NCI-H526 (cell line): ENCODE measurements around the gene SNRNP35.
"Not testable (repeated sequence)": the region's sequence is repeated elsewhere in the genome, so short reads cannot be mapped to it uniquely, and the experiment has no call there.

Source experiments
- DNase-seq, 2 experiments: peaks; one replicate each; lab custom pipeline; 2025; lab: John Stamatoyannopoulos, UW

Gene SNRNP35

DNA sequence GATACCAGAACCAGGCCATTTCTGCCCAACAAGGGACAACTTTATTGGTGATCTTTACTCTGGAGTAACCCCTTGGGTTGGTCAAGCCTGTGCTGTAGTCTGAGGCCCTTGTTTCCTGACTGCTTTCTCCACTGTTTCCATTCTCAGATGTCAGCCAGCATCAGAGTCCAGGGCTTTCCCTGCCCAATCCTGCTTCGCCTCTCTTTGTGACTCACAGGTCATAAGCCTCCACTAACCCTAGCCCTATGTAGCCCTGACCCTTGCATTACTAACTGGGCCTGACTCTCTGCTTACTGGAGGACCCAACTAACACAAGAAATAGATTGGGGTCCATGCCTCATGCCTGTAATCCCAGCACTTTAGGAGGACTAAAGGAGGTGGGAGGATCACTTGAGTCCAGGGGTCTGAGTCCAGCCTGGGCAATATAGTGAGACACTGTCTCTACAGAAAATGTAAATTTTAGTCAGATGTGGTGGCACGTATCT is 8.6 kb upstream of the SNRNP35 start:
- DNase-seq = no peak

DNA sequence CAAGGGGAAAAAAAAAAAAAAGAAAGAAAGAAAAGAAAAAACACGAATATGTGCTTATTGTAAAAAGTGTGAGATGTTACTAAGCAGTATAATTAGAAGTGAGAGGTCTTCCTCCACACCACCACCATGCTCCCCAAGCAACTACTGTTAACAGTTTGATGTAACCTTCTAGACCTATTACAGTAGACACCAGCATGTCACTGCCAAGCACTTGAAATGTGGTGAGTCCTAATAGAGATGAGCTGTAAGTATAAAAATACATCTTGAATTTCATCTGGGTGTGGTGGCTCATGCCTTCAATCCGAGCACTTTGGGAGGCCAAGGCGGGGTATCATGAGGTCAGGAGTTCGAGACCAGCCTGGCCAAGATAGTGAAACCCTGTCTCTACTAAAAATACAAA is 8.1 kb upstream of the SNRNP35 start:
- DNase-seq = no peak

DNA sequence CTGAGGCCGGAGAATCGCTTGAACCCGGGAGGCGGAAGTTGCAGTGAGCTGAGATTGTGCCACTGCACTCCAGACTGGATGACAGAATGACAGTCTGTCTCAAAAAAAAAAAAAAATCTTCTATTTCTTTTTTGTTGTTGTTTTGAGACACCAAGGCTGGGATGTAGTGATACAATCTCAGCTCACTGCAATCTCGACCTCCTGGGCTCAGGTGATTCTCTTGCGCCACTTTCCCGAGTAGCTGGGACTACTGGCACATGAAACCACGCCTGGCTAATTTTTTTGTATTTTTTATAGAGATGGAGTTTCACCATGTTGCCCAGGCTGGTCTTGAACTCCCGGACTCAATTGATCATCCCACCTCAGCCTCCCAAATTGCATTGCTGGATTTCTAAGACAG is 7.3 kb upstream of the SNRNP35 start:
- no peak for DNase-seq

DNA sequence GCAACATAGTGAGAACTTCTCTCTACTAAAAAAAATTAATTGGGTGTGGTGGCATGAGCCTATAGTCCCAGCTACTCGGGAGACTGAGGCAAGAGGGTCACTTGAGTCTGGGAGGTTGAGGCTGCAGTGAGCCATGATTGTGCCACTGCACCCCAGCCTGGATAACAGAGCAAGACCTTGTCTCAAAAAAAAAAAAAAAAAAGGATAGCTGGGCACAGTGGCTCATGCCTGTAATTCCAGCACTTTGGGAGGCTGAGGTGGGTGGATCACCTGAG is 5.7 kb upstream of the SNRNP35 start:
- not testable (repeated sequence) for DNase-seq

DNA sequence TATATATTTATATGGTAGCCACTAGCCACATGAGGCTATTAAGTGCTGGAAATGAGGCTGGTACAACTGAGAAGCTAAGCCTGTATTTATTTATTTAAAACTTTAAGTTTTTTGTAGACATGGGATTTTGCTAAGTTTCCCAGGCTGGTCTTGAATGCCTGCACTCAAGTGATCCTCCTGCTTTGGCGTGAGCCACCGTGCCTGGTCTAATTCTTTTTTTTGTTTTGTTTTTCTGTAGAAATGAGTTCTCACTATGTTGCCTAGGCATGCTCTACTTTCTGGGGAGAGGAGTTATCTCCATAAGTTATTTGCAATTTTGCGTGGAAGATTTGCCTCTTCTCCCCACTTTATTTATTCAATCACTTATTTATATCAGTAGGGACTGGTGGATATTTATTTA is 4.8 kb upstream of the SNRNP35 start:
- no peak for DNase-seq

DNA sequence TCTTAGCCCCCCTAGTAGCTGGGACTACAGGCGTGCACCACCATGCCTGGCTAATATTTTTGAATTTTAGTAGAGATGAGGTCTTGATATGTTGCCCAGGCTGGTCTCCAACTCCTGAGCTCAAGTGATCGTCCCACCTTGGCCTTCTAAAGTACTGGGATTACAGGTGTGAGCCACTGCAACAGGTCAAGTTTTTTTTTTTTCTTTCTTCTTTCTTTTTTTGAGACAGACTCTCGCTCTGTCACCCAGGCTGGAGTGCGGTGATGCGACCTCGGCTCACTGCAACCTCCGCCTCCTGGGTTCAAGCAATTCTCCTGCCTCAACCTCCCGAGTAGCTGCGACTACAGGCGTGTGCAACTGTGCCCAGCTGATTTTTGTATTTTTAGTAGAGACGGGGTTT is 5.2 kb downstream of the SNRNP35 start:
- not testable (repeated sequence) for DNase-seq

DNA sequence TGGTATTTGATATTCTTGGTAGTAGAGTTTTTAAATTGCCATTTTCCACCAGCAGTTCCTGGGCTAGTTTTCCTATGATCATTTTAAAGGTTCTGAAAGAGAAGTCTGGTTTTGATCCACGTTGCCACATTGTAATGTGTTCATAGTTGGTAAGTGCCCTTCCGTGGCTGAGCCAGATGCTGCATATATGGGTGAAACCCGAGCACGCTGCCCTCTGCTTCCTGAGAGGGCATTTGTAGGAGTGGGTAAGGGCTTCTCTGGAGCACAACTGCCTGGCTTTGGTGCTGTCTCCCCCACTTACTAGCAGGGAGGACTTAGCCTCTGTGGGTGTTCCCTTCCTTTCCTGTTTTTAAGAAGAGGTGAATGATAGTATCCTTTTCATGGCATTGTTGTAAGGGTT is 7.1 kb downstream of the SNRNP35 start:
- no peak for DNase-seq

DNA sequence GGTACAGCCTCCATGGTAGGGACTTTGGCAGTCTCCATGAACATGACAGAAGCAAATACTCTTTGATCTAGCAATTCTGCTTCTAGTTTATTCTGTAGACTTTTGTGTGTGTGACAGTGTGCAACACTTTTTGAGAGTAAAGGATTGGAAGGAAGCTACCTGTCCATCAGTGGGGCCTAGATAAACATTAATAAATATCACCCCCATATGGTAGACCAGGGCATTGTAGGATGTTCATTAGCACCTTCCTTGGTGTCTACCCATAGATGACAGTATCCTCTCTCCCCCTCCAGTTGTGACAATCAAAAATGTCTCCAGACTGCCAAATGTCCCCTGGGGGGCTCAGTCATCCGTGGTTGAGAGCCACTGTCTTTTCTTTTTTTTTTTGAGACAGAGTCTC is 10.8 kb downstream of the SNRNP35 start:
- DNase-seq = no peak

DNA sequence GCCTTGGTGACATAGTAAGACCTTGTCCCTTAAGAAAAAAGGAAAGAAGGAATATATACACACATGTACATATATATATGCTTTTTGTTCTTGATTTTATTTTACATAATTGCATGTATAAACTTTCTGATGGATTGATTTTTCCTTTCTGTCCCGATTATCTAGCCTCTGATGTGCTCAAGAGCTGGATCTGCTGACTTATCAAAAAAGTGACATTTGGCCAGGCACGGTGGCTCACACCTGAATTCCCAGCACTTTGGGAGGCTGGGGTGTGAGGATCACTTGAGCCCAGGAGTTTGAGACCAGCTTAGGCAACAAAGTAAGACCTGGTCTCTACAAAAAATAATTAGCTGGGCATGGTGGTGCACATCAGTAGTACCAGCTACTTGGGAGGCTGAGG is 12.0 kb downstream of the SNRNP35 start:
- no peak for DNase-seq

DNA sequence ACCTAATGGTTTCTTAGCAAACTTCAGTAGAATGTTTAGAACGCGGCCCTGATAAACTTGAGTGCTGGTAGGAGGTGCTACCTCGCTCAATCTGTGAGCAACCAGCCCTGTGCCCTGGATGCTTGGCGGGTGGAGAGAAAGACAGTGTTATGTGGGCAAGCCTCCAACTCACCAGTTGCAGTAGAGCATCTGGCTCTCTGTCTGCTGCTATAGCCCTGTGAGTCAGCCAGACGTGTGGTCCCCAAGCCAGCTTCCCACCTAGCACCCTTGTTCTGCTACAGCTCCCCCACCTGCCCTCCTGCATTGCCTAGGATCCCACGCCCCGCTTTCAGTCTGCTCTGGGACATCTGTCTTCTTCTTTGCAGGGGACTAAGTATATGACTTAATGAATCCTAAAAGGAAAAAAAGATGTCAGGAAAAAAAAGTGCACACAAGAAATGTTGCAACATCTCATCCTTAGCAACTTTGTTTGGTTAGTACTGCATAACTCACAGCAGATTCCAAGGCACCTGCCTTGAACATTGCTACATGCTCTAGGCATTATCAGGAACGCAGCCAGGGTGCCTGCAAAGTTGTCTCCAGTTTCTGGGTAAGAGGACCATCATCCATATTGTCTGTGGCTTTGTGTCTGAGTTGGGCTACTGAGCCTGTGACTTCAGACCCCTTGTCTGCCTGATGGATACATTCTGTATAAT is 13.6 kb downstream of the SNRNP35 start:
- no peak for DNase-seq

DNA sequence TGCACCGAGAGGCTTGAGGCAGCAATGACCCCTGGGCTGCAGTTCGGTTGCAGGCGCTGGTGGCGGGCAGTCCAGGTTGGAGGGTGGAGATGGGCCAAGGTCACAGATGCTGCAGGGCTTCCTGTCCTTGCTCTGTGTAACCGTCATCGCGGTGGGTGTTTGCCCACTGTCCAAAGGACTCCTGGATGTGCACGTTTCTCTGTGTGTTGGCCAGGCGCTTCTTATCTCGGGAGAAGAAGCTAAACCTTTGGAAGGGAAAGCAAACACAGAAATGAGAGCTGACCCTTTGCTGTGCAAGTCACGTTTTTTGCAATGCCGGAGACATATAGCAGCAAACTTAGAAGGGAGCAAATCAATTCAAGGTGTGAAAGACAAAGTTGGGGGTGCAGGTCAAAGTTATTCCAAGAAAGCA is 14.5 kb downstream of the SNRNP35 start:
- DNase-seq = no peak

DNA sequence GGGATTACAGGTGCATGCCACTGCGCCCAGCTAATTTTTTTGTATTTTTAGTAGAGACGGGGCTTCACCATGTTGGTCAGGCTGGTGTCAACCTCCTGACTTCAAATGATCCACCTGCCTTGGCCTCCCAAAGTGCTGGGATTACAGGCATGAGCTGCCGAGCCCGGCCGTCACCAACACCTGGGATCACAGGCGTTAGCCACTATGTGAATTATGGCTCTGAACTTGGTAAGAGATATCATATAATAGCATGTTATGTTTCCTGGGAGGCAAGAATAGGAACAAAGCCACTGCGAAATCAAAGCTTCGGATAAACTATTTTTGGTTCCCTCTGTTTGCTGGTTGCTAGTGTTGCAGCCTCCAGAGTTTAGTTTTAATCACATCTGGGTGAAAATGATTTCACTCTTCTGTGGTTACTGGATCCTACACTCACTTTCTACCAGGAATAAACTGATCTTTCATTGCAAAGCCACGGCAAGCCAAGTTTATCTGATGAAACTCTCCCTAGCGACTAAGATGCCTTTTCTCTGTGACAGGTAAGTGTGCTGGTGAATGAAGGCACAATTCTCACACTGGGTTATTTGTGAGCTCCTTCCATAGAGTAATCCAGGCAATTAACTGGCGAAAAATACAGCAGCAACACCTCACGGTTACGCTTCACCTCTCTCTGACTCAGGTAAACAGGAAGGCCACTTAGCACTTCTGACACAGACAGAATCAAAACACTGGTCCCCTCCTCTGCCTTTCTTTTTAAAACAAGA is 16.7 kb downstream of the SNRNP35 start:
- DNase-seq = no peak

DNA sequence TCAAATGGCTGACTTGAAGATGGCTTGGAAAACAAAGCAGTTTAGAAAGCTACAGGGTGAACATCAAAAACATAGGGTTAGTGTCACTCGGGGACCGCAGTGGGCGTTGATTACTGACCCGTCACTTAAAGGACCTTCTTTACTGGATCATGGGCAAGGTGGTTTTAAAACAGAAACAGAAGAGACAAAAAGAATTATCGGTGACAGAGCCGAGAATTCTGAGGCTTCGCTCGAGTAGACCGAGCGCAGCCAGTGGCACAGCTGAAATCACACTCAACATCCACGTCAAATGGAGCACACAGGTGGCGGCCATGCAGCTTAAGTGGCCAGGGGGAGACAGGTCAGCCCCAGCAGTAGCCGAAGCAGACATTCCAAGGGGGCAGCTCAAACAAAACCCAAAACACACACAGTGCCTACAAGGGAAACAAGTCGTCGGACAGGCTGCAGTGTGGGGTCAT is 17.3 kb downstream of the SNRNP35 start:
- DNase-seq = no peak

DNA sequence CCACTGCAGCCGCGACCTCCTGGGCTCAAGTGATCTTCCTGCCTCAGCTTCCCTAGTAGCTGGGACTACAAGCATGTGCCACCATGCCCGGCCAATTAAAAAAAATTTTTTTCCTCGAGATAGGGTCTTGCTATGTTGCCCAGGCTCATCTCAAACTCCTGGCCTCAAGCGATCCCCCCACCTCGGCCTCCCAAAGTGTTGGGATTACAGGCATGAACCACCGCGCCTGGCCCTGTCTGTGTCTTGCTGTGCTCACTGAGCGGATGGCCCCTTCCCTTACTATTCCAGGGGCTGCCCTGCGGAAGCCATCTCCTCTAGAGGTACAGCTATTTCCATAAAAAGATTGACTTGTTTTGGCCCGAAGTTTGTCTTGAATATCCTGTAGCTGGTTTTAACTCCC is 20.1 kb downstream of the SNRNP35 start:
- DNase-seq = no peak

DNA sequence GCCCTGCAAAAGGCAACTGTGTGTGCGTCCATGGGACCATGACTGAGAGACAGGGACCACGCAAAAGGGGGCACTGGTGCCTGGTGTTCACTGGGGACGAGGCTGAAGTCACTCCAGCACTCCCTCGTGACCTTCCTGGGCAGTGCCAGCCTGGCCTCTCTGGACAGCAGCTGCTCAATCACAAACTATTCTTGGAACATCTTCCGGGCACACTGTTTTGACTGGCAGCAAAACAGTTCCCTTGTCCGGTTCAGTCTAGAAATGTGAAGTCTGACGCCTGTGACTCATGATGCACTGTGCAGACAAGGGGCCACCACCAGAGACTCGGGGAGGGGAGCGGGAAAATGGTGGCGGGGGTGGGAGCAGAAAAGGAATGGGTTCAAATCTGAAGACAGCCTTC is 20.8 kb downstream of the SNRNP35 start:
- no peak for DNase-seq

DNA sequence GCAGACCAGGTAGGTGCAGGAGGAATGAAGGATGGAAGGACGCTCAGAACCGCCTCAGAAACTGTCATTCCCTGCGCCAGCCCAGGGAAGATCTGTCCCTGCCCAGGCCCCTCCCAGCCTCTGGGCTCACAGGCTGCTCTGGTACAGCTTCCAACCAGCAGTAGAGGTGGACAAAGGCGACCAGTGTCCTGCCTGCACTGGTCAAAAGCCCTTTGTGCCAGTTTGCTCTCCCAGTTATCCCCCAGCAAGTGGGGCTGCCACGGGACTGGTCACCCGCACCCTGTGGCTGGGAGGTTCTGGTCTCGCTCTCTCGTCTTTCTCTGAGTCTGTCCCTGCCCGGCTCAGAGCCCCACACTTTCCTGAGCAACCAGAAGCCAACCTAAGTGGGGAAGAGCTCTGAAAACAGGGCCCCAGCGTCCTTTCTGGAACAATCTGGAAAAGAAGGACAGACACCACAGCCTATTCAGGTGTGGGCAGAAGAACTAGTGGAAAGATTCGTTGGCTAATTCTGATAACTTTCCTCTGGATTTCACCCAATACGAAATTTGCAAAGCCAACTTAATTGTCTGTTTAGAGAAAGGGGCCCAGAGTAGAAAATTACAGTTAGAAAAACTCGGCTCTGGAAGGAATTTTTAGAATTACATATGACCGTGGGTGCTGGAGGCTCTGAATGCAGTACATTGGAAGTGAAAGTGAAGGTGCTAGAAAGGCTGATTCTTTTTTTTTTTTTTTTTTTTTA is 21.7 kb downstream of the SNRNP35 start:
- no peak for DNase-seq

DNA sequence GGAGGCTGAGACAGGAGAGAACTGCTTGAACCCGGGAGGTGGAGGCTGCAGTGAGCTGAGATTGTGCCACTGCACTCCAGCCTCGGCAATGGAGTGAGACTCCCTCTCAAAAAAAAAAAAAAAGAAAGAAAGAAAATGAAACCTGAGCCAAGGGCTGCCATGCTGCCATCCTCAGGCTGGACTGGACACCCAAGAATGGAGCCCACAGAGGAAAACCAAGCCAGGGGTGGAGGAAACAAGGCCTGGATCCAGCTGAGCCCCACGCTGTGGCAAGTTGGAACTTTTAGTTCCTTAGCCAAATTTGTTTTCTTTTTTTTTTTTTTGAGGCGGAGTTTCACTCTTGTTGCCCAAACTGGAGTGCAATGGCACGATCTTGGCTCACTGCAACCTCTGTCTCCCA is 23.3 kb downstream of the SNRNP35 start:
- not testable (repeated sequence) for DNase-seq

DNA sequence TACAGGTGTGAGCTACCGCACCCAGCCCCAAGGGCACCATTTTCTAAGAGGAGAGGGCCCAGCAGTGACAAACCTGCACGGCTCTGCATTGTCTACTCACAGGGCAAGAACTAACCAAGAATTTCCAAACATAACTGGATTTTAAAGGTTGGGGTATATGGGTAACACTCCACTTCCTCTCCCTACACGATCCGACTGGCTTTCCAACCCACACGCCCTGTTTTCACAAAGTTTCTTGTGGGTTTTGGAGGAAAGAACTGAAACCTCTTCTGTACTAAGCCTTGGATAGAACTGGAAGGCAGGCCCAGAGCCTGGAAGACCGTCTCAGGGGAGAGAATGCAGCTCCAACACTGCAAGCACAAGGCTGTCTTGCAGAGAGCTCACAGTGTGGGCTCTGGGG is 24.9 kb downstream of the SNRNP35 start:
- no peak for DNase-seq

DNA sequence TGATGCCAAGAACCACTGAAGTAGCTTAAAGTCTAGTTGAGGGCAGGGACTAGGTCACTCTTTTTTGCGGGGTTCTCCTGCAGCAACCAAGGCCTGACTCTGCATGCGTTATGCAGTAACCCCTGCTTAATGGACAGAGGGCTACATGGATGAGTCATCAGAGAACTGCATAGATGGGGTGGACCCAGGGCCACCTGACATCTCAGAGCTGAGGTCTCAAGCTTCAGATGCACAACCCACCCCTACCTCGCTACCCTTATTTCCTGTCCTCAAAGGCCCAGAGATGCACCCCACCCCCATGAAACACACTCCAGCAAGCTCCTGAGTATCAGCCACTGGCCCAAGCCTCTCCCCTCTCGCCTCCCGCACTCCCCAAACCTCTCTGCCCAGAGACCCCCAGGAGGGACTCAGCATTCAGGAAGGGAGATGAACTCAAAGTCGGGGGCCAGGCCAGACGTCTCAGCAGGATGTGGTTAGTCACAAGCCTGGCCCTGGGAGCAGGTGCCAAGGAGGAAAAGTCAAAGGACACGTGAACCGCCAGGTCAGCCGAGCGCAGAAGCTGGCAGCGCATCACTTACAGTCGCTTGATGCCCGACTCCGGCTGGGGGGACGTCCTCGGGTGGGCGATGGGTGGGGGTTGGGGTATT is 25.8 kb downstream of the SNRNP35 start:
- DNase-seq = no peak

DNA sequence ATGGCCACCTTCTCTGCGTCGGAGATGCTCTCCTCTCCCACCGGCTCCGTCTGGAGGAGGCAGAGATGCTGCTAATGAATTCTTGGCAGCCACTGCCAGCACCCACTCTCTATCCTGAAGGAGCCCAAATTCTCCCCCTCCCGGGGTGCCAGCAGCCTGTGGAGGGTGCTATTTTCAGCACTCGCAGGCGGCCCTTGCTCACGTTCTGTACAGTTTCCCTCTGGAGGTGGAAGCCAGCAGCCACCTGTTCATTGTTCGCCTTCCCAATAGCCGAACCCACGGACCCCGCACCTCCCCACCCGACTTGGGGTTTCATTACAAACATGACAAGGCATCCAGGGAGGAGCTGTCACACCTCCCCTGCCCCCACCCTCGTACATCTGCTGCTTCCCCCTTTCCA is 27.8 kb downstream of the SNRNP35 start:
- DNase-seq = no peak

DNA sequence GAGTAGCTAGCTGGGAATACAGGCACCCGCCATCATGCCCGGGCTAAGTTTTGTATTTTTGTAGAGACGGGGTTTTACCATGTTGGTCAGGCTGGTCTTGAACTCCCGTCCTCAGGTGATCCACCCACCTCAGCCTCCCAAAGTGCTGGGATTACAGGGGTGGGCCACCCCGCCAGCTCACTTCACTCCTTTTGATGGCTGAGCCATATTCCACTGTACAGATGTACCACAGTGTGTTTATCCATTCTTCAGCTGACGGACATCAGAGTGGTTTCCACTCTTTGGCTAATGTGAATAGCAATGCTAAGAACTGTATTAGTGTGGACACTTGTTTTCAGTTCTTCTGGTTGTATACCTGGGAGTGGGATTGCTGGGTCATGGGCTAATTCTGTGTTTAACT is 29.5 kb downstream of the SNRNP35 start:
- no peak for DNase-seq

DNA sequence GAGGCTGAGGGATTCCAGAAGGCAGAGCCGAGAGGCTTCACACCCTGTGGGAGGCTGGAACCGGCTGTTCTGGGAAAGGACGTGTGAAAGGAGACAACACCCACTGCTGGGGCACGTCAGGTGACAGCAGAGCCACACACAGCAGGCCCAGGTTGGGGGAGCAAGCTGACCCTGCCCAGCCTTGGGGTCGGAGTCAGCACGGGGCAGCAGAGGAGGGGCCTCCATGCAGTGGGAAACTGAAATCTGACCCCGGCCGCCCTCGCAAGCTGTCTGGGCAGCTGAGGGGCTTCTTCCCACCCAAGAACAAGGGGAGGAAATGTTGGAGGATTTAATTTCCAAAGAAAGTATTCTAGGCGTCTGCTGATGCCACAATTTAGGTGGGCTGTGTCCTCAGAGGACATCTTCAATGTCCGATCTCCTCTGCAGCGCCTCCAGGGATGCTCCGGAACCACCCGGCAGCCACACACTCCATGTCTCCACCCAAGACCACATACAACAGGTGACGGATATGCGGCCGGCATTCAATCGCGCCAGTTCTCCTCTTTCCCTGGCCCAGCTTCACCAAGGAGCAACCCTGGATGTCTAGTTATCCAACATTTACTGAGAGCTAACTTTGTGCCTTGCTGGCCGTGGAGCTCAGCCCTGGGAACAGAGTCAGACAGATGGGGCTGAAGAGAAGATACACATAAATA is 30.7 kb downstream of the SNRNP35 start:
- DNase-seq = no peak
